CD4-positive, alpha-beta memory T cell (primary cell): Measurements from ENCODE around the gene VPS18. TPM values are rescaled to one million over a fixed set of nuclear protein-coding genes. Genes with fewer than 3 reads are reported as not detected.

Source experiments
- CTCF ChIA-PET: fragments of 350-600 bp; sonication (Branson Sonifier 250); formaldehyde crosslinking; loops from one replicate; lab custom pipeline; 2021; ENCODE audit warnings: inconsistent platforms; ENCODE audit not compliant: partially characterized antibody; lab: Charles Lee
- POLR2A ChIA-PET: fragments of 350-600 bp; sonication (Branson Sonifier 250); formaldehyde crosslinking; loops from one replicate; lab custom pipeline; 2021; ENCODE audit not compliant: partially characterized antibody; lab: Charles Lee
- DNase-seq, 5 donors: peaks; one replicate each; pipeline versions ENCODE4 v3.0.0 to v3.0.0-alpha.2; 2020 to 2022; ENCODE audit warnings: mixed read lengths in 1 of 5
- H3K27ac ChIP-seq: one replicate; pipeline ENCODE4 v1.7.0; 2013; ENCODE audit warnings: low read depth, low read length
- H3K27me3 ChIP-seq: 2 replicates; pipeline ENCODE4 v1.7.0; 2013; ENCODE audit warnings: mild to moderate bottlenecking, low read length, moderate library complexity; ENCODE audit not compliant: insufficient read depth
- H3K36me3 ChIP-seq: 2 replicates; pipeline ENCODE4 v1.7.0; 2013; ENCODE audit warnings: mild to moderate bottlenecking, low read length, moderate library complexity; ENCODE audit not compliant: insufficient read depth
- H3K4me1 ChIP-seq: 2 replicates; pipeline ENCODE4 v1.7.0; 2013; ENCODE audit warnings: mild to moderate bottlenecking, low read length, moderate library complexity; ENCODE audit not compliant: insufficient read depth
- H3K4me3 ChIP-seq, 2 donors: one replicate each; pipeline ENCODE4 v1.7.0; 2013; ENCODE audit warnings: low read length in 2 of 2, mild to moderate bottlenecking in 1 of 2
- H3K9me3 ChIP-seq, 2 donors: one replicate each; pipeline ENCODE4 v1.7.0; 2013; ENCODE audit warnings: low read length in 2 of 2, control low read depth in 1 of 2; ENCODE audit not compliant: control insufficient read depth in 1 of 2
- H3K27ac Mint-ChIP-seq, 7 donors: one replicate each; pipeline ENCODE4 v1.8.0; 2020 to 2021; ENCODE audit warnings: mixed read lengths in 7 of 7, mild to moderate bottlenecking in 6 of 7, inconsistent platforms in 3 of 7, moderate library complexity in 3 of 7
- H3K27me3 Mint-ChIP-seq, 2 donors: one replicate each; pipeline ENCODE4 v1.8.0; 2020 to 2021; ENCODE audit warnings: mixed read lengths in 2 of 2
- H3K36me3 Mint-ChIP-seq, 2 donors: one replicate each; pipeline ENCODE4 v1.8.0; 2020 to 2021; ENCODE audit warnings: mixed read lengths in 2 of 2, inconsistent platforms in 1 of 2, mild to moderate bottlenecking in 1 of 2
- H3K4me1 Mint-ChIP-seq, 4 donors: one replicate each; pipeline ENCODE4 v1.8.0; 2020 to 2021; ENCODE audit warnings: mixed read lengths in 4 of 4, mild to moderate bottlenecking in 1 of 4
- H3K4me3 Mint-ChIP-seq, 8 donors: one replicate each; pipeline ENCODE4 v1.8.0; 2020 to 2021; ENCODE audit warnings: mixed read lengths in 8 of 8, mild to moderate bottlenecking in 7 of 8, moderate library complexity in 6 of 8, inconsistent platforms in 3 of 8
- H3K9me3 Mint-ChIP-seq, 8 donors: one replicate each; pipeline ENCODE4 v1.8.0; 2020 to 2021; ENCODE audit warnings: mixed read lengths in 8 of 8, mild to moderate bottlenecking in 5 of 8, inconsistent platforms in 3 of 8, moderate library complexity in 1 of 8
- intact Hi-C: fragments of 100-400 bp; cut with micrococcal nuclease; formaldehyde crosslinking; loops from one replicate; pipeline ENCODE4 v1.15.1; 2023
- polyA plus RNA-seq, 2 donors: library from polyadenylated mRNA; unstranded; fragments of 300-500 nt; fragmentation: Illumina TruSeq; gene quantifications; one replicate each; pipeline ENCODE4 v1.2.3, GENCODE V29; 2021
- total RNA-seq, 2 experiments: library from RNA; stranded (reverse); gene quantifications; one replicate each; pipeline ENCODE4 v1.2.3, GENCODE V29; 2021

VPS18 gene
- total and polyA plus RNA-seq, 4 experiments from 2014 or later = 14.6 to 21.6 (median 19.4) TPM

- Histone ChIP-seq H3K36me3 (no peaks in the 10 kb centered on the region), H3K27me3 (no peaks in the 10 kb centered on the region), H3K9me3 (no peaks in the 10 kb centered on the region), H3K4me3 (no peak overlapping the region), H3K27ac (no peak overlapping the region), H3K4me1 (peaks cover 19% of the 10 kb centered on the region)
- no peak for DNase-seq
- ChIA-PET POLR2A (interaction anchor here (0.6 kb wide), 1 partner anchor 336 kb away, joined by 3 read pairs; no protein-coding TSS in a partner anchor), CTCF (interaction anchor here (1.2 to 2.6 kb wide), 2 partner anchors 8 to 23 kb away, joined by 3 to 18 read pairs; no protein-coding TSS in a partner anchor)
- Mint-ChIP-seq H3K4me3 (no peak overlapping the region), H3K27me3 (no peaks in the 10 kb centered on the region), H3K9me3 (no peaks in the 10 kb centered on the region), H3K27ac (peak overlapping the region in 1 of 7 donors; percentile 52), H3K36me3 (peaks cover 2 to 3% of the 10 kb centered on the region in 2 donors), H3K4me1 (peaks cover 7 to 24% (median 15%) of the 10 kb centered on the region in 4 donors)
- intact Hi-C loops = no loop called here
Observed at GRCh38 chr15:40850576-40851112, 43.6 kb upstream of the VPS18 start.

- Histone ChIP-seq H3K4me1 (peaks cover 4% of the 10 kb centered on the region), H3K27ac (no peak overlapping the region), H3K4me3 (no peak overlapping the region), H3K27me3 (no peaks in the 10 kb centered on the region), H3K36me3 (no peaks in the 10 kb centered on the region), H3K9me3 (no peaks in the 10 kb centered on the region)
- CTCF ChIA-PET = interaction anchor here (1.0 kb wide), 1 partner anchor 40 kb away, joined by 4 read pairs; no protein-coding TSS in a partner anchor
- Mint-ChIP-seq H3K4me1 (peaks cover 3 to 9% (median 5%) of the 10 kb centered on the region in 4 donors), H3K36me3 (peaks cover 2 to 3% of the 10 kb centered on the region in 2 donors), H3K27ac (no peak overlapping the region), H3K27me3 (no peaks in the 10 kb centered on the region), H3K4me3 (no peak overlapping the region), H3K9me3 (no peaks in the 10 kb centered on the region)
- POLR2A ChIA-PET = no interaction called here
- no peak for DNase-seq
- intact Hi-C loops = no loop called here
Observed at GRCh38 chr15:40852529-40852928, 41.7 kb upstream of the VPS18 start.

GRCh38 chr15:40853241-40853890 lies 40.9 kb upstream of the VPS18 start:
- H3K27ac Mint-ChIP-seq = peak overlapping the region in 1 of 7 donors; percentile 31
- H3K27ac ChIP-seq = no peak overlapping the region
- intact Hi-C loops = no loop called here
- no peak overlapping the region for H3K4me3 ChIP-seq
- no peak for DNase-seq
- no peaks in the 10 kb centered on the region for H3K27me3 ChIP-seq
- peaks cover 6% of the 10 kb centered on the region for H3K4me1 ChIP-seq
- H3K36me3 ChIP-seq = no peaks in the 10 kb centered on the region
- H3K4me1 Mint-ChIP-seq = peaks cover 0 to 9% (median 2%) of the 10 kb centered on the region in 4 donors
- no peaks in the 10 kb centered on the region for H3K9me3 Mint-ChIP-seq
- no peaks in the 10 kb centered on the region for H3K27me3 Mint-ChIP-seq
- no peak overlapping the region for H3K4me3 Mint-ChIP-seq
- ChIA-PET POLR2A (no interaction called here), CTCF (interaction anchor here (1.0 kb wide), 1 partner anchor 39 kb away, joined by 4 read pairs; no protein-coding TSS in a partner anchor)
- H3K9me3 ChIP-seq = no peaks in the 10 kb centered on the region
- peaks cover 2 to 3% of the 10 kb centered on the region in 2 donors for H3K36me3 Mint-ChIP-seq

- H3K27ac ChIP-seq = no peak overlapping the region
- Mint-ChIP-seq H3K4me1 (peaks cover 4 to 15% (median 5%) of the 10 kb centered on the region in 4 donors), H3K9me3 (no peaks in the 10 kb centered on the region), H3K4me3 (no peak overlapping the region), H3K36me3 (peaks cover 2 to 3% of the 10 kb centered on the region in 2 donors), H3K27ac (no peak overlapping the region), H3K27me3 (peaks cover 0 to 1% of the 10 kb centered on the region in 2 donors)
- intact Hi-C loops = no loop called here
- ChIA-PET CTCF (interaction anchor here (1.2 to 1.4 kb wide), 2 partner anchors 19 to 38 kb away, joined by 3 to 4 read pairs; partner anchors contain the start of gene RHOV), POLR2A (interaction anchor here (0.5 kb wide), 1 partner anchor 30 kb away, joined by 3 read pairs; no protein-coding TSS in a partner anchor)
- no peaks in the 10 kb centered on the region for H3K27me3 ChIP-seq
- DNase-seq = no peak
- no peaks in the 10 kb centered on the region for H3K9me3 ChIP-seq
- no peak overlapping the region for H3K4me3 ChIP-seq
- no peaks in the 10 kb centered on the region for H3K36me3 ChIP-seq
- H3K4me1 ChIP-seq = peaks cover 9% of the 10 kb centered on the region
Observed at GRCh38 chr15:40854161-40854560, 40.1 kb upstream of the VPS18 start.

GRCh38 chr15:40855706-40856234 lies 38.5 kb upstream of the VPS18 start:
- Histone ChIP-seq H3K4me1 (peaks cover 12% of the 10 kb centered on the region), H3K9me3 (no peaks in the 10 kb centered on the region), H3K27ac (no peak overlapping the region), H3K4me3 (no peak overlapping the region), H3K27me3 (no peaks in the 10 kb centered on the region), H3K36me3 (no peaks in the 10 kb centered on the region)
- CTCF ChIA-PET = interaction anchor here (1.5 to 8.5 kb wide), 5 partner anchors 34 to 330 kb away, joined by 9 to 245 read pairs (median 58); partner anchors contain the start of gene VPS18
- peaks cover 2 to 3% of the 10 kb centered on the region in 2 donors for H3K36me3 Mint-ChIP-seq
- POLR2A ChIA-PET = interaction anchor here (0.7 kb wide), 1 partner anchor 38 kb away, joined by 3 read pairs; the partner anchor contains the start of gene VPS18
- H3K4me1 Mint-ChIP-seq = peaks cover 6 to 20% (median 7%) of the 10 kb centered on the region in 4 donors
- no peak overlapping the region for H3K4me3 Mint-ChIP-seq
- intact Hi-C loops = loop anchor here (5.0 kb wide), 1 partner anchor 167 kb away; no protein-coding TSS in a partner anchor
- no peak overlapping the region for H3K27ac Mint-ChIP-seq
- no peak for DNase-seq
- peaks cover 0 to 4% of the 10 kb centered on the region in 2 donors for H3K27me3 Mint-ChIP-seq
- H3K9me3 Mint-ChIP-seq = no peaks in the 10 kb centered on the region

- ChIA-PET CTCF (interaction anchor here (0.7 to 8.5 kb wide), 25 partner anchors 13 to 1728 kb away, joined by 3 to 245 read pairs (median 6); partner anchors contain the start of genes DNAJC17, RAD51, SPINT1 and VPS18), POLR2A (interaction anchor here (3.5 kb wide), 1 partner anchor 38 kb away, joined by 38 read pairs; the partner anchor contains the start of gene VPS18)
- H3K27ac ChIP-seq = no peak overlapping the region
Observed at GRCh38 chr15:40856746-40857145, 37.5 kb upstream of the VPS18 start.

More at GRCh38 chr15:40856746-40857145, 37.5 kb upstream of the VPS18 start:
- no peak for DNase-seq
- H3K27me3 Mint-ChIP-seq = peaks cover 0 to 4% of the 10 kb centered on the region in 2 donors
- Histone ChIP-seq H3K27me3 (no peaks in the 10 kb centered on the region), H3K36me3 (no peaks in the 10 kb centered on the region), H3K4me1 (peaks cover 12% of the 10 kb centered on the region), H3K9me3 (no peaks in the 10 kb centered on the region), H3K4me3 (no peak overlapping the region)
- peaks cover 6 to 20% (median 7%) of the 10 kb centered on the region in 4 donors for H3K4me1 Mint-ChIP-seq
- no peaks in the 10 kb centered on the region for H3K9me3 Mint-ChIP-seq
- no peak overlapping the region for H3K27ac Mint-ChIP-seq
- no peak overlapping the region for H3K4me3 Mint-ChIP-seq
- intact Hi-C loops = loop anchor here (1.0 to 5.0 kb wide), 3 partner anchors 38 to 329 kb away; partner anchors contain the start of gene VPS18
- H3K36me3 Mint-ChIP-seq = peaks cover 0 to 2% of the 10 kb centered on the region in 2 donors
